K562 (cell line): ENCODE data around the gene UBE2E3. TPM values are rescaled to one million over a fixed set of nuclear protein-coding genes. Genes with fewer than 3 reads are reported as not detected.

Experiments used
- BCOR ChIP-seq: fragments of 450-650 bp; IDR thresholded peaks from 2 replicates; pipeline ENCODE4 v1.6.1; 2016
- GABPB2 ChIP-seq: fragments of 250-450 bp; sonication (Bioruptor Pico); conservative IDR thresholded peaks from 2 replicates; pipeline ENCODE4 v1.5.1; 2021; ENCODE audit warnings: mild to moderate bottlenecking
- ILK ChIP-seq: fragments of 450-650 bp; IDR thresholded peaks from 2 replicates; pipeline ENCODE4 v1.6.1; 2016; ENCODE audit warnings: missing genetic modification characterization, low read depth, mild to moderate bottlenecking, missing compliant biosample characterization, moderate library complexity, borderline replicate concordance
- LEF1 ChIP-seq: fragments of 450-650 bp; IDR thresholded peaks from 2 replicates; pipeline ENCODE4 v1.6.1; 2016; ENCODE audit warnings: mild to moderate bottlenecking
- PHF21A ChIP-seq: fragments of 450-650 bp; IDR thresholded peaks from 2 replicates; pipeline ENCODE4 v1.6.1; 2017; ENCODE audit warnings: low read depth, borderline replicate concordance
- POLR2AphosphoS2 ChIP-seq: IDR thresholded peaks from 2 replicates; pipeline ENCODE4 v1.6.1; 2012; ENCODE audit warnings: low read length, improper control_type of control experiment
- RBM34 ChIP-seq: fragments of 200-400 bp; formaldehyde crosslinking; IDR thresholded peaks from 2 replicates; pipeline ENCODE4 v1.6.1; 2018; ENCODE audit warnings: low read length, borderline replicate concordance; ENCODE audit not compliant: insufficient read depth
- RHOXF2B ChIP-seq: fragments of 250-450 bp; sonication (Bioruptor Pico); conservative IDR thresholded peaks from 2 replicates; pipeline ENCODE4 v1.5.1; 2021
- SMAD2 ChIP-seq: fragments of 150-350 bp; IDR thresholded peaks from 2 replicates; pipeline ENCODE4 v1.6.1; 2014; ENCODE audit warnings: low read depth, mild to moderate bottlenecking, low read length
- ZFX ChIP-seq: sonication (generic); formaldehyde crosslinking; IDR thresholded peaks from 2 replicates; pipeline ENCODE4 v1.8.0; 2022; ENCODE audit warnings: mild to moderate bottlenecking, missing genetic modification reagents, moderate library complexity
- ZNF184 ChIP-seq: sonication (generic); formaldehyde crosslinking; IDR thresholded peaks from 2 replicates; pipeline ENCODE4 v1.5.0; 2020; ENCODE audit warnings: missing genetic modification reagents
- ZNF57 ChIP-seq: fragments of 450-650 bp; formaldehyde crosslinking; IDR thresholded peaks from 2 replicates; pipeline ENCODE4 v1.4.0; 2020; ENCODE audit warnings: mild to moderate bottlenecking, moderate library complexity
- polyA plus RNA-seq, 8 experiments: library from polyadenylated mRNA; depleted of rRNA in 4 of 8; stranded (reverse) in 5 of 8; unstranded in 3 of 8; fragments of >200 nt; fragmentation: Nextera tagmentation in 2 of 8; fragmentation: Illumina TruSeq in 1 of 8; extraction: Ambion mirVana in 2 of 8; extraction: Trizol in 1 of 8; gene quantifications; 2 replicates each; pipeline versions ENCODE4 v1.2.1 to v1.2.3, GENCODE V29; 2011 to 2014; ENCODE audit warnings: inconsistent platforms in 1 of 8, missing spikeins in 1 of 8
- total RNA-seq, 7 experiments: library from RNA; depleted of rRNA in 6 of 7; stranded (reverse); fragments of >200 nt in 6 of 7; fragmentation: Illumina TruSeq in 2 of 7; extraction: Trizol in 2 of 7; gene quantifications; 2 replicates each; pipeline versions ENCODE4 v1.2.1 to v1.2.3, GENCODE V29; 2011 to 2021; ENCODE audit warnings: low replicate concordance in 1 of 7
- TF ChIP-seq, protein P1 (sequence below): fragments of 150-350 bp; IDR thresholded peaks from 2 replicates; pipeline ENCODE4 v1.6.1; 2014; ENCODE audit warnings: low read depth, mild to moderate bottlenecking, low read length, borderline replicate concordance
- TF ChIP-seq, protein P2 (sequence below): IDR thresholded peaks from 2 replicates; pipeline ENCODE4 v1.6.1; 2016; ENCODE audit warnings: missing genetic modification characterization, missing compliant biosample characterization
- TF ChIP-seq, protein P3 (sequence below): fragments of 150-350 bp; conservative IDR thresholded peaks from 2 replicates; pipeline ENCODE4 v1.6.1; 2014; ENCODE audit warnings: low read length
- TF ChIP-seq, protein P4 (sequence below): IDR thresholded peaks from 3 replicates; pipeline ENCODE4 v1.6.1; 2011; ENCODE audit warnings: borderline replicate concordance, mild to moderate bottlenecking; ENCODE audit not compliant: insufficient read length, insufficient read depth

The UBE2E3 gene
- total and polyA plus RNA-seq, 9 of the 15 experiments (the other 6 are each of a cell fraction or from before 2014, with no cell fraction given): 58.2 to 173 (median 78.0) TPM

DNA sequence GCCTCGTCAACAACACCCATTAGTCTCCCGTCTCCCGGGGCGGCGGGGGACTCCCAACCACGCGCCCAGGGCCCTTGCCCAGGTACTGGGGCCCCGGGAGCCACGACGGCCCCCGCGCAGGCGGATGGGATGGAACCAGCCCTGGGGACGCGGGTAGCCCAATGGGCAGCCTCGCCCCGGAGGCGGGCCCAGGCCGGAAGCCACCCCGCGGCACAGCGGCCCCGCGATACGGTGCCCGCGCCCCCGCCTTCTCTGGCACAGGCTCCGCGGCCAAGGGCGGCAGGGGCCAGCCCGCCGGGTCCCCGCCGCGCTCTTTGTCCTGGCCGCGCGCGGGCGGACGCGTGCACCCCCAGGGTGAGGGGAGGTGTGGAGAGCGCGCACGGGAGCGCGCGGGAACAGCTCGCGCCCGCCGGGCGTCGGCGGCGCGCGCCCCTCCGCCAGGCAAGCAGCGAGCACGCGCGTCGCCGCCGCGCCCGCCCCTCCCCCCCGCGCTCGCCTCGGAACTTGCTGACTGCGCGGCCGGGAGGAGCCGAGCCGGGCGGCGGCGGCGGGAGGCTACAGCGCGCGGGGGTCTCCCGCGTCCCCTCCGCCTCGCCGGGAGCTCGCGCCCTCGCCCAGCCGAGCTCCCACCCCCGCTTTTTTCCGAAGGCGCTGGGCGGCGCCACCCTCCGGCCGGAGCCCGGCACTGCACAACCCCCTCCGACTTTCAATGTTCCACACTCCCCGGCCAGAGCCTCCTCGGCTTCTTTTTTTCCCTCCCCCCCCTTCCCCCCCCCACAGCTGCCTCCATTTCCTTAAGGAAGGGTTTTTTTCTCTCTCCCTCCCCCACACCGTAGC, at the start of gene UBE2E3 (continued):
- TF ChIP-seq, protein P1, sequence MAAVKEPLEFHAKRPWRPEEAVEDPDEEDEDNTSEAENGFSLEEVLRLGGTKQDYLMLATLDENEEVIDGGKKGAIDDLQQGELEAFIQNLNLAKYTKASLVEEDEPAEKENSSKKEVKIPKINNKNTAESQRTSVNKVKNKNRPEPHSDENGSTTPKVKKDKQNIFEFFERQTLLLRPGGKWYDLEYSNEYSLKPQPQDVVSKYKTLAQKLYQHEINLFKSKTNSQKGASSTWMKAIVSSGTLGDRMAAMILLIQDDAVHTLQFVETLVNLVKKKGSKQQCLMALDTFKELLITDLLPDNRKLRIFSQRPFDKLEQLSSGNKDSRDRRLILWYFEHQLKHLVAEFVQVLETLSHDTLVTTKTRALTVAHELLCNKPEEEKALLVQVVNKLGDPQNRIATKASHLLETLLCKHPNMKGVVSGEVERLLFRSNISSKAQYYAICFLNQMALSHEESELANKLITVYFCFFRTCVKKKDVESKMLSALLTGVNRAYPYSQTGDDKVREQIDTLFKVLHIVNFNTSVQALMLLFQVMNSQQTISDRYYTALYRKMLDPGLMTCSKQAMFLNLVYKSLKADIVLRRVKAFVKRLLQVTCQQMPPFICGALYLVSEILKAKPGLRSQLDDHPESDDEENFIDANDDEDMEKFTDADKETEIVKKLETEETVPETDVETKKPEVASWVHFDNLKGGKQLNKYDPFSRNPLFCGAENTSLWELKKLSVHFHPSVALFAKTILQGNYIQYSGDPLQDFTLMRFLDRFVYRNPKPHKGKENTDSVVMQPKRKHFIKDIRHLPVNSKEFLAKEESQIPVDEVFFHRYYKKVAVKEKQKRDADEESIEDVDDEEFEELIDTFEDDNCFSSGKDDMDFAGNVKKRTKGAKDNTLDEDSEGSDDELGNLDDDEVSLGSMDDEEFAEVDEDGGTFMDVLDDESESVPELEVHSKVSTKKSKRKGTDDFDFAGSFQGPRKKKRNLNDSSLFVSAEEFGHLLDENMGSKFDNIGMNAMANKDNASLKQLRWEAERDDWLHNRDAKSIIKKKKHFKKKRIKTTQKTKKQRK: no peak
- TF ChIP-seq ZNF57 (CRISPR knock-in tag) (no peak), PHF21A (no peak), ILK (tag) (no peak), ZFX (peak; percentile 90), ZNF184 (CRISPR knock-in tag) (no peak), POLR2AphosphoS2 (no peak), LEF1 (no peak), SMAD2 (no peak), BCOR (no peak; the same call in 1 of the 2 replicates), RBM34 (no peak), RHOXF2B (CRISPR knock-in tag) (no peak), GABPB2 (CRISPR knock-in tag) (no peak)
- TF ChIP-seq, protein P2, sequence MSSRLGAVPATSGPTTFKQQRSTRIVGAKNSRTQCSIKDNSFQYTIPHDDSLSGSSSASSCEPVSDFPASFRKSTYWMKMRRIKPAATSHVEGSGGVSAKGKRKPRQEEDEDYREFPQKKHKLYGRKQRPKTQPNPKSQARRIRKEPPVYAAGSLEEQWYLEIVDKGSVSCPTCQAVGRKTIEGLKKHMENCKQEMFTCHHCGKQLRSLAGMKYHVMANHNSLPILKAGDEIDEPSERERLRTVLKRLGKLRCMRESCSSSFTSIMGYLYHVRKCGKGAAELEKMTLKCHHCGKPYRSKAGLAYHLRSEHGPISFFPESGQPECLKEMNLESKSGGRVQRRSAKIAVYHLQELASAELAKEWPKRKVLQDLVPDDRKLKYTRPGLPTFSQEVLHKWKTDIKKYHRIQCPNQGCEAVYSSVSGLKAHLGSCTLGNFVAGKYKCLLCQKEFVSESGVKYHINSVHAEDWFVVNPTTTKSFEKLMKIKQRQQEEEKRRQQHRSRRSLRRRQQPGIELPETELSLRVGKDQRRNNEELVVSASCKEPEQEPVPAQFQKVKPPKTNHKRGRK: no peak
- TF ChIP-seq, protein P3, sequence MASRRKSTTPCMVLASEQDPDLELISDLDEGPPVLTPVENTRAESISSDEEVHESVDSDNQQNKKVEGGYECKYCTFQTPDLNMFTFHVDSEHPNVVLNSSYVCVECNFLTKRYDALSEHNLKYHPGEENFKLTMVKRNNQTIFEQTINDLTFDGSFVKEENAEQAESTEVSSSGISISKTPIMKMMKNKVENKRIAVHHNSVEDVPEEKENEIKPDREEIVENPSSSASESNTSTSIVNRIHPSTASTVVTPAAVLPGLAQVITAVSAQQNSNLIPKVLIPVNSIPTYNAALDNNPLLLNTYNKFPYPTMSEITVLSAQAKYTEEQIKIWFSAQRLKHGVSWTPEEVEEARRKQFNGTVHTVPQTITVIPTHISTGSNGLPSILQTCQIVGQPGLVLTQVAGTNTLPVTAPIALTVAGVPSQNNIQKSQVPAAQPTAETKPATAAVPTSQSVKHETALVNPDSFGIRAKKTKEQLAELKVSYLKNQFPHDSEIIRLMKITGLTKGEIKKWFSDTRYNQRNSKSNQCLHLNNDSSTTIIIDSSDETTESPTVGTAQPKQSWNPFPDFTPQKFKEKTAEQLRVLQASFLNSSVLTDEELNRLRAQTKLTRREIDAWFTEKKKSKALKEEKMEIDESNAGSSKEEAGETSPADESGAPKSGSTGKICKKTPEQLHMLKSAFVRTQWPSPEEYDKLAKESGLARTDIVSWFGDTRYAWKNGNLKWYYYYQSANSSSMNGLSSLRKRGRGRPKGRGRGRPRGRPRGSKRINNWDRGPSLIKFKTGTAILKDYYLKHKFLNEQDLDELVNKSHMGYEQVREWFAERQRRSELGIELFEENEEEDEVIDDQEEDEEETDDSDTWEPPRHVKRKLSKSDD: no peak
- TF ChIP-seq, protein P4, sequence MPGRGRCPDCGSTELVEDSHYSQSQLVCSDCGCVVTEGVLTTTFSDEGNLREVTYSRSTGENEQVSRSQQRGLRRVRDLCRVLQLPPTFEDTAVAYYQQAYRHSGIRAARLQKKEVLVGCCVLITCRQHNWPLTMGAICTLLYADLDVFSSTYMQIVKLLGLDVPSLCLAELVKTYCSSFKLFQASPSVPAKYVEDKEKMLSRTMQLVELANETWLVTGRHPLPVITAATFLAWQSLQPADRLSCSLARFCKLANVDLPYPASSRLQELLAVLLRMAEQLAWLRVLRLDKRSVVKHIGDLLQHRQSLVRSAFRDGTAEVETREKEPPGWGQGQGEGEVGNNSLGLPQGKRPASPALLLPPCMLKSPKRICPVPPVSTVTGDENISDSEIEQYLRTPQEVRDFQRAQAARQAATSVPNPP: no peak
